ENCODE data around the gene MELK. TPM values are rescaled to one million over a fixed set of nuclear protein-coding genes. Genes with fewer than 3 reads are reported as not detected.

The MELK gene
- total and polyA plus RNA-seq, 8 donors, result 1.7 to 15.2 (median 3.8) TPM; not detected in 2

GRCh38 chr9:36664806-36665205 lies 92.1 kb downstream of the MELK start:
- no peaks in the 10 kb centered on the region for H3K4me1 ChIP-seq
- H3K27me3 ChIP-seq, result no peaks in the 10 kb centered on the region
- WGBS, 5 donors, result 76 to 94% (median 85%) methylated on average over 1 of the region's 1 CpG
- intact Hi-C loops (cut with DNase I; ENCODE audit: low total_unique reads), result no loop called here
- H3K4me3 ChIP-seq, result no peak overlapping the region
- H3K36me3 ChIP-seq, result no peaks in the 10 kb centered on the region
- H3K27ac ChIP-seq, result no peak overlapping the region
- DNase-seq, result no peak
- no peaks in the 10 kb centered on the region for H3K9me3 ChIP-seq
- TF ChIP-seq POLR2AphosphoS5 (IDR thresholded peaks at IDR 0.05) (no peak), EP300 (IDR thresholded peaks at IDR 0.05) (no peak), POLR2A (IDR thresholded peaks at IDR 0.05) (no peak), CTCF (IDR thresholded peaks at IDR 0.05) (no peak)

- no peaks in the 10 kb centered on the region for H3K9me3 ChIP-seq
- no peaks in the 10 kb centered on the region for H3K36me3 ChIP-seq
- H3K4me1 ChIP-seq, result no peaks in the 10 kb centered on the region
- no peak overlapping the region for H3K27ac ChIP-seq
- DNase-seq, result no peak
- intact Hi-C loops (cut with DNase I; ENCODE audit: low total_unique reads), result no loop called here
- H3K27me3 ChIP-seq, result no peaks in the 10 kb centered on the region
- no peak for TF ChIP-seq CTCF (IDR thresholded peaks at IDR 0.05)
- no peak for TF ChIP-seq POLR2A (IDR thresholded peaks at IDR 0.05)
- 70 to 83% (median 80%) methylated on average over 2 of the region's 2 CpGs for WGBS, 5 donors
- no peak overlapping the region for H3K4me3 ChIP-seq
These were observed 92.7 kb downstream of the MELK start for GRCh38 chr9:36665387-36665786.

GRCh38 chr9:36665921-36666431 lies 93.3 kb downstream of the MELK start:
- no peak for DNase-seq
- 84 to 99% (median 91%) methylated on average over 3 of the region's 3 CpGs for WGBS, 5 donors

GRCh38 chr9:36671561-36671960 lies 98.9 kb downstream of the MELK start:
- Histone ChIP-seq H3K27me3 (no peaks in the 10 kb centered on the region), H3K9me3 (no peaks in the 10 kb centered on the region), H3K36me3 (no peaks in the 10 kb centered on the region), H3K27ac (no peak overlapping the region), H3K4me1 (no peaks in the 10 kb centered on the region), H3K4me3 (no peak overlapping the region)
- no peak for DNase-seq
- intact Hi-C loops (cut with DNase I; ENCODE audit: low total_unique reads), result no loop called here
- WGBS, 5 donors, result 89 to 96% (median 93%) methylated on average over 3 of the region's 3 CpGs
- TF ChIP-seq EP300 (IDR thresholded peaks at IDR 0.05) (no peak), POLR2AphosphoS5 (IDR thresholded peaks at IDR 0.05) (no peak), CTCF (IDR thresholded peaks at IDR 0.05) (no peak)

More at GRCh38 chr9:36665921-36666431, 93.3 kb downstream of the MELK start:
- no peaks in the 10 kb centered on the region for H3K9me3 ChIP-seq
- no peaks in the 10 kb centered on the region for H3K36me3 ChIP-seq
- H3K27me3 ChIP-seq, result no peaks in the 10 kb centered on the region
- H3K4me1 ChIP-seq, result no peaks in the 10 kb centered on the region
- no peak overlapping the region for H3K4me3 ChIP-seq
- no peak for TF ChIP-seq POLR2A (IDR thresholded peaks at IDR 0.05)
- TF ChIP-seq POLR2AphosphoS5 (IDR thresholded peaks at IDR 0.05), result no peak
- H3K27ac ChIP-seq, result no peak overlapping the region
- intact Hi-C loops (cut with DNase I; ENCODE audit: low total_unique reads), result no loop called here

GRCh38 chr9:36676091-36676490 lies 103.4 kb downstream of the MELK start:
- H3K9me3 ChIP-seq, result peaks cover 0 to under 1% (median 0%) of the 10 kb centered on the region in 4 donors
- H3K36me3 ChIP-seq, result no peaks in the 10 kb centered on the region
- H3K27ac ChIP-seq, result no peak overlapping the region
- no peak overlapping the region for H3K4me3 ChIP-seq
- intact Hi-C loops (cut with DNase I; ENCODE audit: low total_unique reads), result no loop called here
- no peaks in the 10 kb centered on the region for H3K27me3 ChIP-seq
- no peak for DNase-seq
- TF ChIP-seq POLR2AphosphoS5 (IDR thresholded peaks at IDR 0.05), result no peak
- TF ChIP-seq CTCF (IDR thresholded peaks at IDR 0.05), result no peak
- no peak for TF ChIP-seq EP300 (IDR thresholded peaks at IDR 0.05)
- TF ChIP-seq POLR2A (IDR thresholded peaks at IDR 0.05), result no peak
- no peaks in the 10 kb centered on the region for H3K4me1 ChIP-seq
- 81 to 98% (median 97%) methylated on average over 1 of the region's 1 CpG for WGBS, 5 donors
